ENCODE results near the gene CERS6.

CERS6 gene

GRCh38 chr2:168573128-168573903 is 117.2 kb downstream of the CERS6 start:
- no peak for DNase-seq

GRCh38 chr2:168574856-168575630 is 119.0 kb downstream of the CERS6 start:
- DNase-seq: no peak

GRCh38 chr2:168577885-168578284 is 121.8 kb downstream of the CERS6 start:
- no peak for DNase-seq

- DNase-seq: peak in 1 of 2 donors; percentile 64
These were observed 127.1 kb downstream of the CERS6 start for GRCh38 chr2:168583064-168583709.

GRCh38 chr2:168583710-168584521 is 127.8 kb downstream of the CERS6 start:
- DNase-seq: no peak

GRCh38 chr2:168584911-168585310 is 128.8 kb downstream of the CERS6 start:
- DNase-seq: no peak

GRCh38 chr2:168585700-168586099 is 129.6 kb downstream of the CERS6 start:
- no peak for DNase-seq

- DNase-seq: no peak
These were observed 131.2 kb downstream of the CERS6 start for GRCh38 chr2:168587307-168587706.

GRCh38 chr2:168589236-168590211 is 133.5 kb downstream of the CERS6 start:
- peak in 1 of 2 donors; percentile 14 for DNase-seq

GRCh38 chr2:168592181-168592831 is 136.2 kb downstream of the CERS6 start:
- no peak for DNase-seq

GRCh38 chr2:168593713-168594112 is 137.6 kb downstream of the CERS6 start:
- no peak for DNase-seq

- no peak for DNase-seq
These were observed 138.7 kb downstream of the CERS6 start for GRCh38 chr2:168594778-168595177.

- DNase-seq: no peak
These were observed 141.0 kb downstream of the CERS6 start for GRCh38 chr2:168596881-168597655.

- no peak for DNase-seq
These were observed 143.7 kb downstream of the CERS6 start for GRCh38 chr2:168599738-168600137.

- no peak for DNase-seq
These were observed 144.9 kb downstream of the CERS6 start for GRCh38 chr2:168600949-168601348.

GRCh38 chr2:168601741-168602140 is 145.7 kb downstream of the CERS6 start:
- peak in 1 of 2 donors; percentile 50 for DNase-seq

GRCh38 chr2:168602379-168602778 is 146.3 kb downstream of the CERS6 start:
- no peak for DNase-seq

- no peak for DNase-seq
These were observed 146.9 kb downstream of the CERS6 start for GRCh38 chr2:168602846-168603401.

- no peak for DNase-seq
These were observed 147.4 kb downstream of the CERS6 start for GRCh38 chr2:168603439-168603961.

- no peak for DNase-seq
These were observed 148.2 kb downstream of the CERS6 start for GRCh38 chr2:168604252-168604651.

Measured in bone marrow (tissue), 2 donors.